ENCODE results near the gene DUSP3. TPM values are rescaled to one million over a fixed set of nuclear protein-coding genes. Genes with fewer than 3 reads are reported as not detected.
A peak's percentile ranks its signal among the peaks of the same experiment; 100 is the strongest.

DUSP3 gene
- total RNA-seq, 1 donor from 2014 or later, result 36.4 TPM

- Mint-ChIP-seq H3K27ac (ENCODE audit: unreplicated experiment) (peak overlapping the region; percentile 47), H3K27me3 (ENCODE audit: unreplicated experiment) (peaks cover 2% of the 10 kb centered on the region), H3K4me3 (ENCODE audit: unreplicated experiment) (peak overlapping the region; percentile 70), H3K9me3 (ENCODE audit: unreplicated experiment) (no peaks in the 10 kb centered on the region), H3K4me1 (ENCODE audit: unreplicated experiment) (peaks cover 17% of the 10 kb centered on the region), H3K36me3 (ENCODE audit: unreplicated experiment) (no peaks in the 10 kb centered on the region)
- no peak for DNase-seq (ENCODE audit: extremely low spot score, unreplicated experiment)
- no peak for TF ChIP-seq CTCF (IDR thresholded peaks at IDR 0.05)
Observed at GRCh38 chr17:43779145-43780125, 658 bp upstream of the DUSP3 start.

GRCh38 chr17:43774304-43775250 is 4.2 kb downstream of the DUSP3 start:
- Mint-ChIP-seq H3K9me3 (ENCODE audit: unreplicated experiment) (no peaks in the 10 kb centered on the region), H3K4me3 (ENCODE audit: unreplicated experiment) (no peak overlapping the region), H3K4me1 (ENCODE audit: unreplicated experiment) (peaks cover 12% of the 10 kb centered on the region), H3K36me3 (ENCODE audit: unreplicated experiment) (peaks cover 33% of the 10 kb centered on the region), H3K27ac (ENCODE audit: unreplicated experiment) (no peak overlapping the region), H3K27me3 (ENCODE audit: unreplicated experiment) (no peaks in the 10 kb centered on the region)
- no peak for TF ChIP-seq CTCF (IDR thresholded peaks at IDR 0.05)
- no peak for DNase-seq (ENCODE audit: extremely low spot score, unreplicated experiment)

GRCh38 chr17:43772877-43773648 is 5.7 kb downstream of the DUSP3 start:
- no peak for TF ChIP-seq CTCF (IDR thresholded peaks at IDR 0.05)
- H3K27ac Mint-ChIP-seq (ENCODE audit: unreplicated experiment), result no peak overlapping the region
- H3K4me1 Mint-ChIP-seq (ENCODE audit: unreplicated experiment), result peaks cover 8% of the 10 kb centered on the region
- no peak overlapping the region for H3K4me3 Mint-ChIP-seq (ENCODE audit: unreplicated experiment)
- no peaks in the 10 kb centered on the region for H3K27me3 Mint-ChIP-seq (ENCODE audit: unreplicated experiment)
- H3K9me3 Mint-ChIP-seq (ENCODE audit: unreplicated experiment), result no peaks in the 10 kb centered on the region
- H3K36me3 Mint-ChIP-seq (ENCODE audit: unreplicated experiment), result peaks cover 43% of the 10 kb centered on the region
- DNase-seq (ENCODE audit: extremely low spot score, unreplicated experiment), result no peak

GRCh38 chr17:43771463-43771862 is 7.3 kb downstream of the DUSP3 start:
- no peak overlapping the region for H3K27ac Mint-ChIP-seq (ENCODE audit: unreplicated experiment)
- no peak for TF ChIP-seq CTCF (IDR thresholded peaks at IDR 0.05)
- H3K9me3 Mint-ChIP-seq (ENCODE audit: unreplicated experiment), result no peaks in the 10 kb centered on the region
- no peaks in the 10 kb centered on the region for H3K27me3 Mint-ChIP-seq (ENCODE audit: unreplicated experiment)
- no peak overlapping the region for H3K4me3 Mint-ChIP-seq (ENCODE audit: unreplicated experiment)
- H3K4me1 Mint-ChIP-seq (ENCODE audit: unreplicated experiment), result no peaks in the 10 kb centered on the region
- DNase-seq (ENCODE audit: extremely low spot score, unreplicated experiment), result no peak
- H3K36me3 Mint-ChIP-seq (ENCODE audit: unreplicated experiment), result peaks cover 44% of the 10 kb centered on the region
